GM21526 (cell line): ENCODE data around the gene CPSF6.
"Not testable (repeated sequence)": the region's sequence is repeated elsewhere in the genome, so short reads cannot be mapped to it uniquely, and the experiment has no call there.

ENCODE experiments used
- ATAC-seq: cut with Tn5 transposase; IDR thresholded peaks from one replicate; pipeline ENCODE4 v1.9.1; 2021; ENCODE audit warnings: moderate library complexity; ENCODE audit not compliant: unreplicated experiment, low FRiP score

The CPSF6 gene, protein sequence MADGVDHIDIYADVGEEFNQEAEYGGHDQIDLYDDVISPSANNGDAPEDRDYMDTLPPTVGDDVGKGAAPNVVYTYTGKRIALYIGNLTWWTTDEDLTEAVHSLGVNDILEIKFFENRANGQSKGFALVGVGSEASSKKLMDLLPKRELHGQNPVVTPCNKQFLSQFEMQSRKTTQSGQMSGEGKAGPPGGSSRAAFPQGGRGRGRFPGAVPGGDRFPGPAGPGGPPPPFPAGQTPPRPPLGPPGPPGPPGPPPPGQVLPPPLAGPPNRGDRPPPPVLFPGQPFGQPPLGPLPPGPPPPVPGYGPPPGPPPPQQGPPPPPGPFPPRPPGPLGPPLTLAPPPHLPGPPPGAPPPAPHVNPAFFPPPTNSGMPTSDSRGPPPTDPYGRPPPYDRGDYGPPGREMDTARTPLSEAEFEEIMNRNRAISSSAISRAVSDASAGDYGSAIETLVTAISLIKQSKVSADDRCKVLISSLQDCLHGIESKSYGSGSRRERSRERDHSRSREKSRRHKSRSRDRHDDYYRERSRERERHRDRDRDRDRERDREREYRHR

GRCh38 chr12:69239352-69239921 lies at the start of gene CPSF6:
CPSF6 (plus strand) TSS chr12:69239569; CDS start chr12:69239647, 78 bp downstream.
- peak; percentile 90 for ATAC-seq

GRCh38 chr12:69196302-69197288 lies 42.8 kb upstream of the CPSF6 start:
- no peak for ATAC-seq

DNA sequence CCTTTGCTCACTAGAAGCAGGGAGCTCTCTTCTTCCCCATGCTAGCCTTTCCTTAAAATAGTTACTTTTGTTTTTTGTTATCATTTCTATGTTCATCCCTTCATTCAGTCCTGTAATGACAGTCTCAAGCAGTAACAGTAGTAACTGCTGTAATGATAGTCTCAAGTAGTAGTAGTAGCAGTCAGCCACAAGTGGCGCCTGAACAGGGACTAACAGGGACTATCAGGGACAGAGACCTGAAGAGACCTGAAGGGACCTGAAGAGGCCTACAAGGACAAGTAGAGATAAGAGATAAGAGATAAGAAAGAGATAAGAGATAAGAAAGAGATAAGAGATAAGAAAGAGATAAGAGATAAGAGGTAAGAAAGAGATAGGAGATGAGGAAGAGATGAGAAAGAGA lies 39.4 kb upstream of the CPSF6 start:
- ATAC-seq = not testable (repeated sequence)

GRCh38 chr12:69204191-69204590 lies 35.2 kb upstream of the CPSF6 start:
- ATAC-seq = no peak

GRCh38 chr12:69210661-69211060 lies 28.7 kb upstream of the CPSF6 start:
- ATAC-seq = no peak

DNA sequence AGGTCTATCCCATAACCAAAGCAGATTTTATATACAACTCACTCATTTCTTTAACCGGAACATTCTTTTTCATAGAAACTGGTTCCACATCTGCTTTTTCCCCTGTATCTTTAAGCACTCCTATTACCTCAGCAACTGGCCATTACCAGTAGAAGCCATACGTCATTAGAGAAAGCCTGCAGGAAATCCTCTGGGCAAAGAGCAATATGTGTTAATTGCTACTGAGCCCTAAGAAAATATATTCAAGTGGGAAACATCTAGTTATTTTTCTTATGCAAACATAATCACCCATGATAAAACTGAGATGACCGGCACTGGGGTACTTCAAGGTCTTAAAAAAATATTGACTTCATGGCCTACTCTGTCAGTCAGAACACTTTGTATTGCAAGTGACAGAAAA lies 28.2 kb upstream of the CPSF6 start:
- ATAC-seq = no peak

- ATAC-seq = no peak
Measured at GRCh38 chr12:69214169-69214568, 25.2 kb upstream of the CPSF6 start.

- ATAC-seq = no peak
Measured at GRCh38 chr12:69225251-69225910, 14.0 kb upstream of the CPSF6 start.

- ATAC-seq = no peak
Measured at GRCh38 chr12:69231479-69231878, 7.9 kb upstream of the CPSF6 start.

GRCh38 chr12:69238589-69239351 lies 599 bp upstream of the CPSF6 start:
- no peak for ATAC-seq

DNA sequence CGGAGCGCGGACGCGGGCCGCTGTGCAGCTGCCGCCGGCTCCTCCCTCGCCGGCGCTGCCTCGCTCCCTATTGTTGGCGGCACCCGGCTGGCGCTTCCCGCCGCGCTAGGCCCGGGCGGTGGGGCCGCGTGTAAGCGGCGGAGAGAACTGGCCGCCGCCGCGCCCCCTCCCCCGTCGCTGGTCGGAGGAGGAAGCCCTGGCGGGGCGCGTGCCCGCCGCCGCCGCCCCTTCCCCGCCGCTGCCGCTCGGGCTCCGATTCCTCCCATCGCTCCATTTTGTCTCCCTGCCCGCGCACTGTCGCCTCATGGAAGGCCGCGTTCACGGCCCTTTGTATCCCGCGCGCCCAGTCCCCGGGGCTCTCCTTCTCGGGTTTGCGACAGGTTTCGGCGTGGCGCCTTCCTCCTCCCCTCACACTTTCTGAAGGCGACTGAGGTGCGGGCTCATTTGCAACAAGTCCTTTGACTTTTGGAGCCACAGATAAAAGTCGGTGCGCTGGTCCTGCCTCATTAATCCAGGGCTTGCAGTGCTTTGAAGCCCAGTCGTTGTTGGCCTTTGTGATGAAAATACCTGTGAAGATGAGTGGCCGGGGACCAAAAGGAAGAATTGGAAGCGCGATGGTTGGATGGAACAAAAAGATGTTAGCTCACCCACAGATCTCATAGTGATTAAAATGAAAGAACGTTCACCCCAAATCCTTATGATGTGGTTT lies 707 bp downstream of the CPSF6 start:
- ATAC-seq = peak; percentile 29

DNA sequence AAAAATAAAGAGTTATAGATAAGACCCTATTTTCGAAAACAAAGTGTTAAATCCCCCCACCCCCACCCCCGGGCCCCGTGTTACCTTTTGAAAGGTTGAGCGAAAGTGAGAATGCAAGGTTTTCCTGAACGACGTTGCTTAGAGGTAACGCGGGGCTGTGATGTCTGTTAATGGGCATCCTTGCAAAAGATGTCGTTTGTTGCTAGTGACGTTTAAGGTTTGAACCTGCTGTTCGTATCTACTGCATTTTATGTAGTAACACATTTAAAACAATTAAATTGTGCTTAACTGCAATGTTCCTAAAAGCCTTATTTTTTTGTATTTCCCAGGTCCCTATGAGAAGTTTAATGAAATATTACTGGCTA lies 1.2 kb downstream of the CPSF6 start:
- no peak for ATAC-seq

GRCh38 chr12:69241438-69242092 lies 2.2 kb downstream of the CPSF6 start:
- no peak for ATAC-seq

GRCh38 chr12:69243099-69244084 lies 4.0 kb downstream of the CPSF6 start:
- peak; percentile 50 for ATAC-seq

- no peak for ATAC-seq
Measured at GRCh38 chr12:69247268-69248018, 8.1 kb downstream of the CPSF6 start.

GRCh38 chr12:69252033-69252432 lies 12.7 kb downstream of the CPSF6 start:
- no peak for ATAC-seq
